Activated naive CD4-positive, alpha-beta T cell treated with anti-CD3 and anti-CD28 coated beads, Interleukin-2, amount 50 U/mL, for 16 hours (primary cell): ENCODE measurements around the gene NEURL4.

ENCODE experiments used
- DNase-seq: peaks from one replicate; pipeline ENCODE4 v3.0.0-alpha.2; 2020

NEURL4 gene

GRCh38 chr17:7295230-7296180 is 33.6 kb downstream of the NEURL4 start:
- no peak for DNase-seq

GRCh38 chr17:7294614-7295153 is 34.5 kb downstream of the NEURL4 start, which contains the start of gene YBX2:
TSS of gene YBX2 (minus strand) at chr17:7294639. CDS start at chr17:7294500, 139 bp downstream.
- peak; percentile 77 for DNase-seq

GRCh38 chr17:7293816-7294613 is 35.1 kb downstream of the NEURL4 start:
- no peak for DNase-seq

- no peak for DNase-seq
Observed at GRCh38 chr17:7293159-7293558, 36.0 kb downstream of the NEURL4 start.

- no peak for DNase-seq
Observed at GRCh38 chr17:7292729-7293128, 36.4 kb downstream of the NEURL4 start.

- no peak for DNase-seq
Observed at GRCh38 chr17:7292194-7292593, 36.9 kb downstream of the NEURL4 start.

- no peak for DNase-seq
Observed at GRCh38 chr17:7290685-7291084, 38.5 kb downstream of the NEURL4 start.

- no peak for DNase-seq
Observed at GRCh38 chr17:7290166-7290565, 39.0 kb downstream of the NEURL4 start.

GRCh38 chr17:7289256-7290032 is 39.7 kb downstream of the NEURL4 start:
- no peak for DNase-seq

GRCh38 chr17:7285679-7286078 is 43.5 kb downstream of the NEURL4 start:
- DNase-seq, result no peak

- DNase-seq, result no peak
Observed at GRCh38 chr17:7284911-7285310, 44.2 kb downstream of the NEURL4 start.

GRCh38 chr17:7283471-7284216 is 45.5 kb downstream of the NEURL4 start:
- no peak for DNase-seq

- DNase-seq, result no peak
Observed at GRCh38 chr17:7282752-7283321, 46.3 kb downstream of the NEURL4 start.

- no peak for DNase-seq
Observed at GRCh38 chr17:7281953-7282751, 47.0 kb downstream of the NEURL4 start.

GRCh38 chr17:7281074-7281952 is 47.8 kb downstream of the NEURL4 start, which contains the start of gene SLC2A4:
TSS of gene SLC2A4 (plus strand) at chr17:7281718. CDS start at chr17:7281935, 217 bp downstream.
- DNase-seq, result peak; percentile 93

GRCh38 chr17:7280519-7281073 is 48.5 kb downstream of the NEURL4 start:
- peak; percentile 86 for DNase-seq

GRCh38 chr17:7279448-7279847 is 49.7 kb downstream of the NEURL4 start:
- DNase-seq, result no peak

GRCh38 chr17:7266784-7267183 is 62.4 kb downstream of the NEURL4 start:
- DNase-seq, result no peak
